Upper lobe of right lung (tissue), 1 donor: ENCODE results near the gene CPNE1. TPM values are rescaled to one million over a fixed set of nuclear protein-coding genes. Genes with fewer than 3 reads are reported as not detected.

ENCODE experiments used
- ATAC-seq: fragments of 200-7000 bp; cut with Tn5 transposase; one replicate; pipeline ENCODE4 v1.9.1; 2020; ENCODE audit warnings: mild to moderate bottlenecking, moderate library complexity
- DNase-seq: peaks from one replicate; pipeline ENCODE4 v3.0.0-alpha.2; 2020
- H3K27ac ChIP-seq: fragments of 200-600 bp; one replicate; pipeline ENCODE4 v1.8.0; 2022
- H3K27me3 ChIP-seq: fragments of 200-600 bp; one replicate; pipeline ENCODE4 v1.8.0; 2022; ENCODE audit warnings: mild to moderate bottlenecking
- H3K36me3 ChIP-seq: fragments of 200-600 bp; one replicate; pipeline ENCODE4 v1.8.0; 2022
- H3K4me1 ChIP-seq: fragments of 200-600 bp; one replicate; pipeline ENCODE4 v1.8.0; 2022
- H3K4me3 ChIP-seq: fragments of 200-600 bp; one replicate; pipeline ENCODE4 v1.8.0; 2022; ENCODE audit warnings: mild to moderate bottlenecking
- H3K9me3 ChIP-seq: fragments of 200-600 bp; one replicate; pipeline ENCODE4 v1.8.0; 2022
- CTCF ChIP-seq: fragments of 200-600 bp; IDR thresholded peaks from one replicate; pipeline ENCODE4 v1.8.0; 2022; ENCODE audit warnings: antibody characterized with exemption
- intact Hi-C: fragments of 100-400 bp; cut with DNase I; formaldehyde crosslinking; loops from one replicate; pipeline ENCODE4 v1.11.0; 2022
- total RNA-seq: library from RNA; stranded (reverse); fragmentation: NEBNext Ultra II Directional; extraction: Animal tissue kit (Norgen Biotek cat#: 25700); gene quantifications from one replicate; pipeline ENCODE4 v1.2.1, GENCODE V29; 2021
- donor health status: DM: no; HTN: yes; CAD: no; lungs with severe emphysema.

CPNE1 gene
- total RNA-seq, 1 donor from 2014 or later: 179 TPM

GRCh38 chr20:35615667-35616464 lies 48.8 kb downstream of the CPNE1 start, which contains the start of gene SPAG4:
Gene SPAG4, plus strand, starts transcription at chr20:35615829. Its CDS starts 175 bp downstream, at chr20:35616004.
- peak; percentile 100 for DNase-seq
- no peak for TF ChIP-seq CTCF
- ATAC-seq: peak; percentile 96
- Histone ChIP-seq H3K9me3 (no peaks in the 10 kb centered on the region), H3K36me3 (peaks cover 2% of the 10 kb centered on the region), H3K4me3 (peak within 1 kb of the TSS; percentile 56), H3K27me3 (no peaks in the 10 kb centered on the region), H3K27ac (peak within 1 kb of the TSS; percentile 91), H3K4me1 (peaks cover 23% of the 10 kb centered on the region)
- intact Hi-C loops: no loop called here

GRCh38 chr20:35611482-35611881 lies 53.2 kb downstream of the CPNE1 start:
- Histone ChIP-seq H3K27me3 (no peaks in the 10 kb centered on the region), H3K27ac (no peak overlapping the region), H3K9me3 (no peaks in the 10 kb centered on the region), H3K4me1 (peaks cover 5% of the 10 kb centered on the region), H3K4me3 (no peak overlapping the region), H3K36me3 (no peaks in the 10 kb centered on the region)
- no peak for TF ChIP-seq CTCF
- no peak for ATAC-seq
- intact Hi-C loops: no loop called here
- DNase-seq: no peak

- ATAC-seq: no peak
- no peaks in the 10 kb centered on the region for H3K27me3 ChIP-seq
- intact Hi-C loops: no loop called here
- DNase-seq: no peak
- H3K36me3 ChIP-seq: no peaks in the 10 kb centered on the region
- H3K4me3 ChIP-seq: no peak overlapping the region
- H3K4me1 ChIP-seq: peaks cover 5% of the 10 kb centered on the region
- no peak overlapping the region for H3K27ac ChIP-seq
- no peaks in the 10 kb centered on the region for H3K9me3 ChIP-seq
- TF ChIP-seq CTCF: no peak
Observed at GRCh38 chr20:35610833-35611427, 53.8 kb downstream of the CPNE1 start.

GRCh38 chr20:35607003-35607735 lies 57.5 kb downstream of the CPNE1 start:
- Histone ChIP-seq H3K9me3 (no peaks in the 10 kb centered on the region), H3K4me3 (no peak overlapping the region), H3K27me3 (no peaks in the 10 kb centered on the region), H3K36me3 (no peaks in the 10 kb centered on the region), H3K4me1 (no peaks in the 10 kb centered on the region), H3K27ac (no peak overlapping the region)
- no peak for TF ChIP-seq CTCF
- peak; percentile 82 for ATAC-seq
- DNase-seq: peak; percentile 85
- intact Hi-C loops: no loop called here

GRCh38 chr20:35606127-35606526 lies 58.6 kb downstream of the CPNE1 start:
- TF ChIP-seq CTCF: no peak
- Histone ChIP-seq H3K27me3 (peaks cover 2% of the 10 kb centered on the region), H3K36me3 (no peaks in the 10 kb centered on the region), H3K27ac (no peak overlapping the region), H3K9me3 (no peaks in the 10 kb centered on the region), H3K4me3 (no peak overlapping the region), H3K4me1 (peaks cover 7% of the 10 kb centered on the region)
- ATAC-seq (no peak), DNase-seq (peak; percentile 34)
- intact Hi-C loops: no loop called here
